GM23338 (cell line): Measurements from ENCODE around the gene ZXDC.

Experiments
- EZH2 ChIP-seq: fragments of 200-600 bp; sonication (generic); IDR thresholded peaks from one replicate; pipeline ENCODE4 v1.8.0; 2017; ENCODE audit warnings: antibody characterized with exemption, mild to moderate bottlenecking, low read depth; ENCODE audit not compliant: unreplicated experiment
- EZH2phosphoT487 ChIP-seq: fragments of 200-600 bp; sonication (generic); IDR thresholded peaks from one replicate; pipeline ENCODE4 v1.8.1; 2018; ENCODE audit warnings: antibody characterized with exemption; ENCODE audit not compliant: unreplicated experiment
- JUNB ChIP-seq: IDR thresholded peaks from one replicate; pipeline ENCODE4 v1.6.1; 2016; ENCODE audit warnings: antibody characterized with exemption; ENCODE audit not compliant: unreplicated experiment
- POLR2AphosphoS5 ChIP-seq: IDR thresholded peaks from 2 replicates; pipeline ENCODE4 v1.6.1; 2016; ENCODE audit warnings: antibody characterized with exemption, low read depth
- ZNF114 ChIP-seq: fragments of 250-450 bp; sonication (Bioruptor Pico); IDR thresholded peaks from 2 replicates; pipeline ENCODE4 v1.5.0; 2020; ENCODE audit warnings: mild to moderate bottlenecking, moderate library complexity
- TF ChIP-seq, protein P1 (sequence below), 2 experiments: fragments of 200-600 bp in 1 of 2; sonication (generic) in 1 of 2; conservative IDR thresholded peaks; 2 replicates each; pipeline versions ENCODE4 v1.5.1 to v1.6.1; 2016 to 2017; ENCODE audit warnings: antibody characterized with exemption in 2 of 2, low read depth in 2 of 2, mild to moderate bottlenecking in 2 of 2, moderate library complexity in 1 of 2

GRCh38 chr3:126412841-126413692 lies 62.6 kb downstream of the ZXDC start:
- TF ChIP-seq, protein P1, sequence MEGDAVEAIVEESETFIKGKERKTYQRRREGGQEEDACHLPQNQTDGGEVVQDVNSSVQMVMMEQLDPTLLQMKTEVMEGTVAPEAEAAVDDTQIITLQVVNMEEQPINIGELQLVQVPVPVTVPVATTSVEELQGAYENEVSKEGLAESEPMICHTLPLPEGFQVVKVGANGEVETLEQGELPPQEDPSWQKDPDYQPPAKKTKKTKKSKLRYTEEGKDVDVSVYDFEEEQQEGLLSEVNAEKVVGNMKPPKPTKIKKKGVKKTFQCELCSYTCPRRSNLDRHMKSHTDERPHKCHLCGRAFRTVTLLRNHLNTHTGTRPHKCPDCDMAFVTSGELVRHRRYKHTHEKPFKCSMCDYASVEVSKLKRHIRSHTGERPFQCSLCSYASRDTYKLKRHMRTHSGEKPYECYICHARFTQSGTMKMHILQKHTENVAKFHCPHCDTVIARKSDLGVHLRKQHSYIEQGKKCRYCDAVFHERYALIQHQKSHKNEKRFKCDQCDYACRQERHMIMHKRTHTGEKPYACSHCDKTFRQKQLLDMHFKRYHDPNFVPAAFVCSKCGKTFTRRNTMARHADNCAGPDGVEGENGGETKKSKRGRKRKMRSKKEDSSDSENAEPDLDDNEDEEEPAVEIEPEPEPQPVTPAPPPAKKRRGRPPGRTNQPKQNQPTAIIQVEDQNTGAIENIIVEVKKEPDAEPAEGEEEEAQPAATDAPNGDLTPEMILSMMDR (conservative IDR thresholded peaks at IDR 0.05; ENCODE audit: low read depth in 2 of 2), result no peak
- no peak for TF ChIP-seq EZH2
- no peak for TF ChIP-seq JUNB
- TF ChIP-seq POLR2AphosphoS5, result no peak
- TF ChIP-seq EZH2phosphoT487, result no peak
- TF ChIP-seq ZNF114 (CRISPR knock-in tag), result no peak
